Measurements from ENCODE around the gene TIPARP.

Gene TIPARP

GRCh38 chr3:156666073-156666472 lies 8.3 kb upstream of the TIPARP start:
- H3K9me3 Mint-ChIP-seq = no peaks in the 10 kb centered on the region
- no peaks in the 10 kb centered on the region for H3K27me3 Mint-ChIP-seq (ENCODE audit: low read depth)
- peaks cover 16% of the 10 kb centered on the region for H3K4me1 Mint-ChIP-seq
- H3K4me3 Mint-ChIP-seq = no peak overlapping the region
- peak overlapping the region in 1 of 3 experiments; percentile 10 for H3K27ac Mint-ChIP-seq
- TF ChIP-seq CTCF (IDR thresholded peaks at IDR 0.05; ENCODE audit: unreplicated experiment in 3 of 3) = no peak
- H3K36me3 Mint-ChIP-seq (ENCODE audit: low read depth) = no peaks in the 10 kb centered on the region

- Mint-ChIP-seq H3K4me3 (no peak overlapping the region), H3K4me1 (peaks cover 16% of the 10 kb centered on the region), H3K9me3 (no peaks in the 10 kb centered on the region), H3K27ac (no peak overlapping the region), H3K36me3 (ENCODE audit: low read depth) (no peaks in the 10 kb centered on the region), H3K27me3 (ENCODE audit: low read depth) (no peaks in the 10 kb centered on the region)
- no peak for TF ChIP-seq CTCF (IDR thresholded peaks at IDR 0.05; ENCODE audit: unreplicated experiment in 3 of 3)
These were observed 6.2 kb upstream of the TIPARP start for GRCh38 chr3:156668073-156668763.

GRCh38 chr3:156670077-156670476 lies 4.3 kb upstream of the TIPARP start:
- Mint-ChIP-seq H3K27me3 (ENCODE audit: low read depth) (no peaks in the 10 kb centered on the region), H3K36me3 (ENCODE audit: low read depth) (no peaks in the 10 kb centered on the region), H3K4me3 (no peak overlapping the region), H3K4me1 (peaks cover 18% of the 10 kb centered on the region), H3K27ac (no peak overlapping the region), H3K9me3 (no peaks in the 10 kb centered on the region)
- TF ChIP-seq CTCF (IDR thresholded peaks at IDR 0.05; ENCODE audit: unreplicated experiment in 3 of 3) = no peak

- Mint-ChIP-seq H3K36me3 (ENCODE audit: low read depth) (no peaks in the 10 kb centered on the region), H3K27ac (no peak overlapping the region), H3K4me1 (peaks cover 12% of the 10 kb centered on the region), H3K4me3 (no peak overlapping the region), H3K9me3 (no peaks in the 10 kb centered on the region), H3K27me3 (ENCODE audit: low read depth) (no peaks in the 10 kb centered on the region)
- TF ChIP-seq CTCF (IDR thresholded peaks at IDR 0.05; ENCODE audit: unreplicated experiment in 3 of 3) = no peak
These were observed 3.7 kb upstream of the TIPARP start for GRCh38 chr3:156670652-156671051.

- peak overlapping the region; percentile 91 to 99 (median 98) for H3K4me3 Mint-ChIP-seq
- no peaks in the 10 kb centered on the region for H3K27me3 Mint-ChIP-seq (ENCODE audit: low read depth)
- no peaks in the 10 kb centered on the region for H3K9me3 Mint-ChIP-seq
- H3K4me1 Mint-ChIP-seq = peaks cover 33% of the 10 kb centered on the region
- peaks cover 13% of the 10 kb centered on the region for H3K36me3 Mint-ChIP-seq (ENCODE audit: low read depth)
- TF ChIP-seq CTCF (IDR thresholded peaks at IDR 0.05; ENCODE audit: unreplicated experiment in 3 of 3) = no peak
- H3K27ac Mint-ChIP-seq = peak overlapping the region; percentile 96 to 98 (median 97)
These were observed 701 bp upstream of the TIPARP start for GRCh38 chr3:156673732-156674045.
